ENCODE measurements around the gene CAMTA1. TPM values are rescaled to one million over a fixed set of nuclear protein-coding genes. Genes with fewer than 3 reads are reported as not detected.

Gene CAMTA1
- total RNA-seq, 1 donor from 2014 or later: 160 TPM

DNA sequence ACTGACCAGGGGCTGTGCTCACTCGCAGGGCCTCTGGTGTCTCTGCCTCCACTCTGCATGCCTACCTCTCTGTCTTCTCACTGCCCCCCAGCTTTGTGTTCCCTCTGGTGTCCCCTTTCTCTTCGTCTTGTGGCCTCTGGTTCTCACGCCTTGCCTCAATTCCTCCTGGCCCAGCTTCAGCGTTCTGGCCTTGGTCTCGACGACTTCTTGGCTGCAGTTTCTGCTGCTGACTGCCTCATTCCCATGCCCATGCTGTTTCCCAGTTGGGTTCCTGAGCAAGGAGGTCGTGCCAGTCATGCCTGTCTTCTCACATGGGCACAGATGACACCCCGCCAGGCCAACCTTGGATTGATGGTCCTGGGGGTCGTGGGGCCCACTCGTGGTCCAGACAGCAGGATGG is 562.8 kb downstream of the CAMTA1 start:
- H3K36me3 ChIP-seq: no peaks in the 10 kb centered on the region
- H3K4me1 ChIP-seq: peaks cover 15% of the 10 kb centered on the region
- no peak for DNase-seq
- no peaks in the 10 kb centered on the region for H3K27me3 ChIP-seq (ENCODE audit: low read depth)
- H3K27ac ChIP-seq (replicated peaks): no peak overlapping the region
- no peak overlapping the region for H3K4me3 ChIP-seq
- H3K9me3 ChIP-seq (replicated peaks): no peaks in the 10 kb centered on the region
- TF ChIP-seq, protein P1, sequence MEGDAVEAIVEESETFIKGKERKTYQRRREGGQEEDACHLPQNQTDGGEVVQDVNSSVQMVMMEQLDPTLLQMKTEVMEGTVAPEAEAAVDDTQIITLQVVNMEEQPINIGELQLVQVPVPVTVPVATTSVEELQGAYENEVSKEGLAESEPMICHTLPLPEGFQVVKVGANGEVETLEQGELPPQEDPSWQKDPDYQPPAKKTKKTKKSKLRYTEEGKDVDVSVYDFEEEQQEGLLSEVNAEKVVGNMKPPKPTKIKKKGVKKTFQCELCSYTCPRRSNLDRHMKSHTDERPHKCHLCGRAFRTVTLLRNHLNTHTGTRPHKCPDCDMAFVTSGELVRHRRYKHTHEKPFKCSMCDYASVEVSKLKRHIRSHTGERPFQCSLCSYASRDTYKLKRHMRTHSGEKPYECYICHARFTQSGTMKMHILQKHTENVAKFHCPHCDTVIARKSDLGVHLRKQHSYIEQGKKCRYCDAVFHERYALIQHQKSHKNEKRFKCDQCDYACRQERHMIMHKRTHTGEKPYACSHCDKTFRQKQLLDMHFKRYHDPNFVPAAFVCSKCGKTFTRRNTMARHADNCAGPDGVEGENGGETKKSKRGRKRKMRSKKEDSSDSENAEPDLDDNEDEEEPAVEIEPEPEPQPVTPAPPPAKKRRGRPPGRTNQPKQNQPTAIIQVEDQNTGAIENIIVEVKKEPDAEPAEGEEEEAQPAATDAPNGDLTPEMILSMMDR (IDR thresholded peaks at IDR 0.05; ENCODE audit: borderline replicate concordance): no peak
- intact Hi-C loops (cut with micrococcal nuclease): no loop called here

DNA sequence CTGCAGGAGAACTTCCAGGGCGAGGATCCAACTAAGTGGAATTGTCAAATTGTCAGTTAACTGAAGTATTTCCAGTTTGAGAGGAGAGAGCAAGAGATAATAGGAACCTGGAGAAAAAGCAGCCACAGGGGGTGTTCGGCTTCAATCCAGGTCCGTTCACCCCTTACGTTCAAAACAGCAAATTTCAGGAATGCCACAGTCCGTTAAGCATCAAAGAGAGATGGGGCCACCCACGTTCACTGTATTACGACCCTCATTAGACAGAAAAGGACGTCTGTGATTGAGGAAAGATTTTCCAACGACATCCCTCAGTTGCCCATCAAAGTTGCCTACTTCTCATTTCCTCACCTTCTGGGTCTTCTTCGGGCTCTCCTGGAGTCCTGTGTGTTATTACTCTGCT is 563.3 kb downstream of the CAMTA1 start:
- no peak for DNase-seq
- no peak overlapping the region for H3K27ac ChIP-seq (replicated peaks)
- no peaks in the 10 kb centered on the region for H3K36me3 ChIP-seq
- H3K4me1 ChIP-seq: peaks cover 15% of the 10 kb centered on the region
- H3K9me3 ChIP-seq (replicated peaks): no peaks in the 10 kb centered on the region
- TF ChIP-seq, protein P1 (IDR thresholded peaks at IDR 0.05; ENCODE audit: borderline replicate concordance): no peak
- no peaks in the 10 kb centered on the region for H3K27me3 ChIP-seq (ENCODE audit: low read depth)
- intact Hi-C loops (cut with micrococcal nuclease): no loop called here
- no peak overlapping the region for H3K4me3 ChIP-seq

DNA sequence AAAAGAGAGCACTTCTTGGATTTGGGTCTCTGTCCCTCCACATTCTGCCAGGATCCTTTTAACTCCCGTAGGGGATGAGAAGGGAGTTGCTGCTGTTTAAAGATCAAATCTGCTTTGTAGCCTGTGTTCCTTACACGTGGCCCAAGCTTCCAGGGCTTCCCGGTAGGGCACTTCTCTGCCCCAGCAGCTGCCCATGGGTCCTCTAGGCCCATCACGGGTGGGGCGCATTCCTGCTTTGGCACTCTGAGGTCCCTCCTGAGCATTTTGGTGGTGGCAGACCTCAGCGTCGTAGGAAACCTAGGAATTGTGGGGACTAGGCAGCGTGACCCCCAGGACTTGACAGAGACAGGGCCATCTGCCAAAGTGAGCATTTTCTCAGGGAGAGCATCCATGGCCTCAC is 565.5 kb downstream of the CAMTA1 start:
- H3K9me3 ChIP-seq (replicated peaks): no peaks in the 10 kb centered on the region
- H3K36me3 ChIP-seq: no peaks in the 10 kb centered on the region
- H3K27ac ChIP-seq (replicated peaks): no peak overlapping the region
- intact Hi-C loops (cut with micrococcal nuclease): no loop called here
- H3K27me3 ChIP-seq (ENCODE audit: low read depth): no peaks in the 10 kb centered on the region
- H3K4me3 ChIP-seq: no peak overlapping the region
- no peak for DNase-seq
- TF ChIP-seq, protein P1 (IDR thresholded peaks at IDR 0.05; ENCODE audit: borderline replicate concordance): no peak
- H3K4me1 ChIP-seq: peaks cover 11% of the 10 kb centered on the region

DNA sequence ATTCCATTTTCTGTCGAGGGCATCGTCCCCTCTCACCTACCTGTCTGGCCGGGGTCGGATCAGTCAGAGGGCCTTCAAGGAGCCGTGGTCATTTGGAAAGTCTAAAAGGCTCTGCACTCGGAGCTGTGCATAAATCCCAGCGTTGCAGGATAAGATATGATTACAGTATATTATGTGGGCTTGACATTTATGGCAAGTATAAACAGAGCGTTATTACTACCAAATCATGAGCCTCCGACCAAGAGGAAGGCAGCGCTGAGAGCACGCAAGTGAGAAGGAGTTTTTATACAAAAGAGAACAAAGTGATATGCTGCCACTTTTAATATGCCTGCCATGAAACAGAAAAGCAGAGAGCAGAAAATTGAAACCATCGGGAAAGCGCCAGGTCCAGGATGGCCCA is 566.4 kb downstream of the CAMTA1 start:
- no peaks in the 10 kb centered on the region for H3K36me3 ChIP-seq
- no peaks in the 10 kb centered on the region for H3K27me3 ChIP-seq (ENCODE audit: low read depth)
- no peak for DNase-seq
- peaks cover 5% of the 10 kb centered on the region for H3K4me1 ChIP-seq
- intact Hi-C loops (cut with micrococcal nuclease): no loop called here
- no peak overlapping the region for H3K4me3 ChIP-seq
- H3K9me3 ChIP-seq (replicated peaks): no peaks in the 10 kb centered on the region
- TF ChIP-seq, protein P1 (IDR thresholded peaks at IDR 0.05; ENCODE audit: borderline replicate concordance): no peak
- no peak overlapping the region for H3K27ac ChIP-seq (replicated peaks)

DNA sequence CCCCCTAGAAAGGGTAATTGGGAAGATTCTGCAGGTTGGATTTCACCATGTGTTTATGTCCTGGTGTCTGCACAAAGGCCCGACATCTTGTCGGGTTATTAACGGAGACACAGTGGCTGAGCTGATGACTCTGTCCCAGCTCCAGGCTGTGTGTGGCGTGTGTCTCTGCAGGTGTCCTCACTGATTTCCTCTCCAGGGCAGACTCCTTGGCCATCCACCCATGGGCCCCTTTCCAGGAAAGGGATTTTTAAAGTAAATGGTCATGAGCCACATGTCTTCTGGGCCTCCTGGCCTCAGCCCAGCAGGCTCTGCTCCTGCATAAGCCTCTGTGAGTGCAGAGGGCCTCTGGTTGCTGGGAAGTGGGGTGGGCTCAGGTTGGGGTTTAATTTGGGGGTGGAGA is 567.1 kb downstream of the CAMTA1 start:
- Histone ChIP-seq H3K36me3 (no peaks in the 10 kb centered on the region), H3K4me3 (no peak overlapping the region), H3K9me3 (replicated peaks) (no peaks in the 10 kb centered on the region), H3K4me1 (no peaks in the 10 kb centered on the region), H3K27ac (replicated peaks) (no peak overlapping the region), H3K27me3 (ENCODE audit: low read depth) (no peaks in the 10 kb centered on the region)
- DNase-seq: no peak
- intact Hi-C loops (cut with micrococcal nuclease): no loop called here
- TF ChIP-seq, protein P1 (IDR thresholded peaks at IDR 0.05; ENCODE audit: borderline replicate concordance): no peak

DNA sequence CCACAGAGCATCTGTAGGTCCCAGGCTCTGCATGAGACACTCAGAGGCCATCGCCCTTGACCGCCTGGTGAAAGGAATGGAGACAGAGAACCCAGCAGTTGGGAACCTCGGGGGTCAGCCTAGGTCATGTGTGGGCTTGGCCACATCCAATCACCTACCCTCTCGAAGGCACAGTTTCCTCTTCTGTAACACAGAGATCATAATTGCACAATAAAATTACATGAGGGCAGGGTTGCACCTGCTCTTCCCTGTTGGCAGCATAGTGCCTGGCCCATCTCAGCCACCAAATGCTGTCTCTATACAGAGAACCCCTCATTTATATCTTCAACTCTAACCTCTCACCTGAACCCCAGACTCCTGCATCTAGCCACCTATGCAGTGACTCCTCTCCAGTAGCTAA is 567.7 kb downstream of the CAMTA1 start:
- no peaks in the 10 kb centered on the region for H3K9me3 ChIP-seq (replicated peaks)
- no peak overlapping the region for H3K4me3 ChIP-seq
- no peaks in the 10 kb centered on the region for H3K27me3 ChIP-seq (ENCODE audit: low read depth)
- no peaks in the 10 kb centered on the region for H3K36me3 ChIP-seq
- intact Hi-C loops (cut with micrococcal nuclease): no loop called here
- no peak overlapping the region for H3K27ac ChIP-seq (replicated peaks)
- TF ChIP-seq, protein P1 (IDR thresholded peaks at IDR 0.05; ENCODE audit: borderline replicate concordance): no peak
- DNase-seq: no peak
- no peaks in the 10 kb centered on the region for H3K4me1 ChIP-seq

All from left ventricle myocardium inferior (tissue), 1 donor.